Measurements from ENCODE around the gene DUSP14. TPM values are rescaled to one million over a fixed set of nuclear protein-coding genes. Genes with fewer than 3 reads are reported as not detected.
A peak's percentile ranks its signal among the peaks of the same experiment; 100 is the strongest.

DUSP14 gene
- total RNA-seq, 2 experiments from 2014 or later = 11.4 to 12.0 TPM

- peak overlapping the region; percentile 12 for H3K27ac Mint-ChIP-seq
Measured at GRCh38 chr17:37466471-37466870, 23.2 kb upstream of the DUSP14 start.

GRCh38 chr17:37470181-37470580 is 19.5 kb upstream of the DUSP14 start:
- ChIA-PET POLR2A (no interaction called here), CTCF (no interaction called here)
- Mint-ChIP-seq H3K4me3 (no peak overlapping the region), H3K36me3 (ENCODE audit: low read depth) (peaks cover 54% of the 10 kb centered on the region), H3K27ac (no peak overlapping the region), H3K4me1 (ENCODE audit: low read depth) (peaks cover 13% of the 10 kb centered on the region), H3K9me3 (ENCODE audit: insufficient read depth) (no peaks in the 10 kb centered on the region), H3K27me3 (ENCODE audit: low read depth) (no peaks in the 10 kb centered on the region)
- ATAC-seq (no peak), DNase-seq (no peak)

More at GRCh38 chr17:37466471-37466870, 23.2 kb upstream of the DUSP14 start:
- H3K27me3 Mint-ChIP-seq (ENCODE audit: low read depth) = no peaks in the 10 kb centered on the region
- DNase-seq (no peak), ATAC-seq (no peak)
- POLR2A ChIA-PET = interaction anchor here (0.8 kb wide), 1 partner anchor 37 kb away, joined by 4 read pairs; no protein-coding TSS in a partner anchor
- H3K4me3 Mint-ChIP-seq = no peak overlapping the region
- peaks cover 50% of the 10 kb centered on the region for H3K36me3 Mint-ChIP-seq (ENCODE audit: low read depth)
- peaks cover 13% of the 10 kb centered on the region for H3K4me1 Mint-ChIP-seq (ENCODE audit: low read depth)
- CTCF ChIA-PET = interaction anchor here (1.0 to 1.7 kb wide), 3 partner anchors 8 to 93 kb away, joined by 3 to 4 read pairs (median 3); no protein-coding TSS in a partner anchor
- H3K9me3 Mint-ChIP-seq (ENCODE audit: insufficient read depth) = no peaks in the 10 kb centered on the region

- no peak overlapping the region for H3K27ac Mint-ChIP-seq
- no peak overlapping the region for H3K4me3 Mint-ChIP-seq
- ATAC-seq = no peak
- H3K36me3 Mint-ChIP-seq (ENCODE audit: low read depth) = peaks cover 52% of the 10 kb centered on the region
- DNase-seq = no peak
- ChIA-PET POLR2A (no interaction called here), CTCF (no interaction called here)
- H3K4me1 Mint-ChIP-seq (ENCODE audit: low read depth) = no peaks in the 10 kb centered on the region
- H3K9me3 Mint-ChIP-seq (ENCODE audit: insufficient read depth) = no peaks in the 10 kb centered on the region
- no peaks in the 10 kb centered on the region for H3K27me3 Mint-ChIP-seq (ENCODE audit: low read depth)
Measured at GRCh38 chr17:37475731-37476420, 13.8 kb upstream of the DUSP14 start.

GRCh38 chr17:37476431-37477120 is 13.1 kb upstream of the DUSP14 start:
- DNase-seq (no peak), ATAC-seq (no peak)
- no peaks in the 10 kb centered on the region for H3K4me1 Mint-ChIP-seq (ENCODE audit: low read depth)
- no peaks in the 10 kb centered on the region for H3K9me3 Mint-ChIP-seq (ENCODE audit: insufficient read depth)
- peaks cover 47% of the 10 kb centered on the region for H3K36me3 Mint-ChIP-seq (ENCODE audit: low read depth)
- no peak overlapping the region for H3K27ac Mint-ChIP-seq
- H3K27me3 Mint-ChIP-seq (ENCODE audit: low read depth) = no peaks in the 10 kb centered on the region
- ChIA-PET CTCF (no interaction called here), POLR2A (no interaction called here)
- H3K4me3 Mint-ChIP-seq = no peak overlapping the region

- no peak for DNase-seq
- POLR2A ChIA-PET = no interaction called here
- CTCF ChIA-PET = interaction anchor here (0.7 kb wide), 1 partner anchor 81 kb away, joined by 3 read pairs; no protein-coding TSS in a partner anchor
- Mint-ChIP-seq H3K27ac (no peak overlapping the region), H3K4me1 (ENCODE audit: low read depth) (peaks cover 2% of the 10 kb centered on the region), H3K4me3 (no peak overlapping the region), H3K36me3 (ENCODE audit: low read depth) (peaks cover 43% of the 10 kb centered on the region), H3K9me3 (ENCODE audit: insufficient read depth) (no peaks in the 10 kb centered on the region), H3K27me3 (ENCODE audit: low read depth) (no peaks in the 10 kb centered on the region)
- no peak for ATAC-seq
Measured at GRCh38 chr17:37478187-37478586, 11.5 kb upstream of the DUSP14 start.

GRCh38 chr17:37479025-37479424 is 10.7 kb upstream of the DUSP14 start:
- Mint-ChIP-seq H3K27me3 (ENCODE audit: low read depth) (no peaks in the 10 kb centered on the region), H3K36me3 (ENCODE audit: low read depth) (peaks cover 35% of the 10 kb centered on the region), H3K4me1 (ENCODE audit: low read depth) (peaks cover 6% of the 10 kb centered on the region), H3K4me3 (no peak overlapping the region), H3K27ac (no peak overlapping the region), H3K9me3 (ENCODE audit: insufficient read depth) (no peaks in the 10 kb centered on the region)
- ChIA-PET CTCF (no interaction called here), POLR2A (no interaction called here)
- no peak for ATAC-seq
- DNase-seq = no peak

- no peak for DNase-seq
- ChIA-PET CTCF (no interaction called here), POLR2A (interaction anchor here (0.8 to 1.2 kb wide), 2 partner anchors 9 to 13 kb away, joined by 3 to 5 read pairs; partner anchors contain the start of gene DUSP14)
- no peaks in the 10 kb centered on the region for H3K27me3 Mint-ChIP-seq (ENCODE audit: low read depth)
- H3K27ac Mint-ChIP-seq = no peak overlapping the region
- peaks cover 6% of the 10 kb centered on the region for H3K4me1 Mint-ChIP-seq (ENCODE audit: low read depth)
- ATAC-seq = no peak
- no peaks in the 10 kb centered on the region for H3K9me3 Mint-ChIP-seq (ENCODE audit: insufficient read depth)
- no peak overlapping the region for H3K4me3 Mint-ChIP-seq
- peaks cover 30% of the 10 kb centered on the region for H3K36me3 Mint-ChIP-seq (ENCODE audit: low read depth)
Measured at GRCh38 chr17:37480427-37480826, 9.3 kb upstream of the DUSP14 start.

- POLR2A ChIA-PET = interaction anchor here (1.2 kb wide), 1 partner anchor 9 kb away, joined by 5 read pairs; the partner anchor contains the start of gene DUSP14
- Mint-ChIP-seq H3K36me3 (ENCODE audit: low read depth) (peaks cover 26% of the 10 kb centered on the region), H3K4me1 (ENCODE audit: low read depth) (peaks cover 6% of the 10 kb centered on the region), H3K27ac (no peak overlapping the region), H3K27me3 (ENCODE audit: low read depth) (no peaks in the 10 kb centered on the region), H3K4me3 (no peak overlapping the region), H3K9me3 (ENCODE audit: insufficient read depth) (no peaks in the 10 kb centered on the region)
- DNase-seq (no peak), ATAC-seq (no peak)
- CTCF ChIA-PET = interaction anchor here (0.8 kb wide), 1 partner anchor 51 kb away, joined by 3 read pairs; no protein-coding TSS in a partner anchor
Measured at GRCh38 chr17:37481001-37481665, 8.6 kb upstream of the DUSP14 start.

GRCh38 chr17:37483311-37484039 is 6.2 kb upstream of the DUSP14 start:
- Mint-ChIP-seq H3K27me3 (ENCODE audit: low read depth) (no peaks in the 10 kb centered on the region), H3K4me1 (ENCODE audit: low read depth) (peaks cover 13% of the 10 kb centered on the region), H3K4me3 (no peak overlapping the region), H3K36me3 (ENCODE audit: low read depth) (peaks cover 12% of the 10 kb centered on the region), H3K27ac (no peak overlapping the region), H3K9me3 (ENCODE audit: insufficient read depth) (no peaks in the 10 kb centered on the region)
- ChIA-PET POLR2A (no interaction called here), CTCF (interaction anchor here (2.1 kb wide), 1 partner anchor 110 kb away, joined by 9 read pairs; no protein-coding TSS in a partner anchor)
- ATAC-seq (no peak), DNase-seq (no peak)

GRCh38 chr17:37485938-37486570 is 3.6 kb upstream of the DUSP14 start:
- ATAC-seq = no peak
- POLR2A ChIA-PET = interaction anchor here (1.0 kb wide), 1 partner anchor 79 kb away, joined by 3 read pairs; the partner anchor contains the start of genes ACACA and TADA2A
- Mint-ChIP-seq H3K36me3 (ENCODE audit: low read depth) (no peaks in the 10 kb centered on the region), H3K27me3 (ENCODE audit: low read depth) (no peaks in the 10 kb centered on the region), H3K27ac (no peak overlapping the region), H3K4me3 (no peak overlapping the region), H3K4me1 (ENCODE audit: low read depth) (peaks cover 29% of the 10 kb centered on the region), H3K9me3 (ENCODE audit: insufficient read depth) (no peaks in the 10 kb centered on the region)
- CTCF ChIA-PET = interaction anchor here (1.1 to 1.2 kb wide), 3 partner anchors 42 to 124 kb away, joined by 3 to 4 read pairs (median 4); partner anchors contain the start of gene SYNRG
- DNase-seq = no peak
